Ascending aorta (tissue), 2 donors: ENCODE data around the gene GTPBP8. TPM values are rescaled to one million over a fixed set of nuclear protein-coding genes. Genes with fewer than 3 reads are reported as not detected.

Experiments
- DNase-seq, 2 donors: peaks; one replicate each; pipeline ENCODE4 v3.0.0-alpha.2; 2019; ENCODE audit warnings: low spot score in 2 of 2
- H3K27ac ChIP-seq, 2 donors: fragments of 200-600 bp; sonication (generic); one replicate each; pipeline ENCODE4 v1.5.1; 2016 to 2017; ENCODE audit warnings: mild to moderate bottlenecking in 1 of 2
- H3K27me3 ChIP-seq: fragments of 200-600 bp; sonication (generic); one replicate; pipeline ENCODE4 v1.5.1; 2017
- H3K36me3 ChIP-seq, 2 donors: fragments of 200-600 bp; sonication (generic); one replicate each; pipeline ENCODE4 v1.5.1; 2016
- H3K4me1 ChIP-seq, 2 donors: fragments of 200-600 bp; sonication (generic); one replicate each; pipeline ENCODE4 v1.5.1; 2016 to 2017; ENCODE audit warnings: mild to moderate bottlenecking in 1 of 2
- H3K4me3 ChIP-seq, 2 donors: fragments of 200-600 bp; sonication (generic); one replicate each; pipeline ENCODE4 v1.5.1; 2016 to 2017; ENCODE audit warnings: mild to moderate bottlenecking in 1 of 2
- H3K9me3 ChIP-seq, 2 donors: fragments of 200-600 bp; sonication (generic); one replicate each; pipeline ENCODE4 v1.5.1; 2016
- intact Hi-C: fragments of 100-400 bp; cut with DNase I; formaldehyde crosslinking; loops from one replicate; pipeline ENCODE4 v1.15.1; 2023
- total RNA-seq: library from RNA; depleted of rRNA; stranded (reverse); fragments of >200 nt; gene quantifications from one replicate; pipeline ENCODE4 v1.1.0, GENCODE V29; 2016
- TF ChIP-seq, protein P1 (sequence below), 3 experiments: fragments of 200-600 bp in 2 of 3; fragments of 450-650 bp in 1 of 3; sonication (generic) in 2 of 3; IDR thresholded peaks; one replicate each; pipeline ENCODE4 v1.5.1; 2016 to 2019; ENCODE audit warnings: antibody characterized with exemption in 3 of 3, mild to moderate bottlenecking in 1 of 3, moderate library complexity in 1 of 3

Gene GTPBP8
- total RNA-seq, 1 donor from 2014 or later, result 1.6 TPM

DNA sequence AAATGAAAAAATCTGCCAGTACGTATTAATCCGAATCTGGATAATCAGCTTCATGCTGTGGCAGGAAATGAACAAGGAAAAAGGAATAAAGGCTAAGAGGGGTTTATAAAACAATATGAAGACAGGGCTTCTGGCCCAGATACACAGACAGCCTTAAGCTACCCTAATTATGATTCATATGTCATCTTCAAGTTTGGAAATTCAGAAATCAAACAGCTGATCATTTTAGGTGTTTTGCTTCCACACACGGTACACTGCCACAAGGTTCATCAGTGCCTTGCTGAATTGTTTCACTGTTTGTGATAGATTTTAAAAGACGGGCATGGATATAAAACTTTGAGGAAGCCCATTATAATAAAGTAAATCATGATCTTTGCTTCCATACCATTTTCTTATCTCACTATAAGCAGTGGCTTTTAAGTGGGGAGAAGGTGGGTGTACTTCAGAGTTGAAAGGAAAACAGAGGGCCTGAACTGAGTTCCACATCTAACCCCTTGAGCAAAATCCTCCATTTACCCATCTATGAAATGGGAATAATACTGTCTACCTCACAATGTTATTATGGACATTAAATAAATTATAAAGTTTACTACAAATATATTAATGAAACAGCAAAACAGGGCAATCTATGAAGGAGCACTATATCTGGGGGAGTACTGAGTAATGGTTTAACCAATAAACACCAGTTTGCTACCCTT is 15.7 kb downstream of the GTPBP8 start:
- Histone ChIP-seq H3K4me3 (no peak overlapping the region), H3K9me3 (no peaks in the 10 kb centered on the region), H3K27me3 (no peaks in the 10 kb centered on the region), H3K4me1 (no peaks in the 10 kb centered on the region), H3K27ac (no peak overlapping the region), H3K36me3 (peaks cover 57 to 79% of the 10 kb centered on the region in 2 donors)
- DNase-seq, result no peak
- intact Hi-C loops, result no loop called here
- TF ChIP-seq, protein P1, sequence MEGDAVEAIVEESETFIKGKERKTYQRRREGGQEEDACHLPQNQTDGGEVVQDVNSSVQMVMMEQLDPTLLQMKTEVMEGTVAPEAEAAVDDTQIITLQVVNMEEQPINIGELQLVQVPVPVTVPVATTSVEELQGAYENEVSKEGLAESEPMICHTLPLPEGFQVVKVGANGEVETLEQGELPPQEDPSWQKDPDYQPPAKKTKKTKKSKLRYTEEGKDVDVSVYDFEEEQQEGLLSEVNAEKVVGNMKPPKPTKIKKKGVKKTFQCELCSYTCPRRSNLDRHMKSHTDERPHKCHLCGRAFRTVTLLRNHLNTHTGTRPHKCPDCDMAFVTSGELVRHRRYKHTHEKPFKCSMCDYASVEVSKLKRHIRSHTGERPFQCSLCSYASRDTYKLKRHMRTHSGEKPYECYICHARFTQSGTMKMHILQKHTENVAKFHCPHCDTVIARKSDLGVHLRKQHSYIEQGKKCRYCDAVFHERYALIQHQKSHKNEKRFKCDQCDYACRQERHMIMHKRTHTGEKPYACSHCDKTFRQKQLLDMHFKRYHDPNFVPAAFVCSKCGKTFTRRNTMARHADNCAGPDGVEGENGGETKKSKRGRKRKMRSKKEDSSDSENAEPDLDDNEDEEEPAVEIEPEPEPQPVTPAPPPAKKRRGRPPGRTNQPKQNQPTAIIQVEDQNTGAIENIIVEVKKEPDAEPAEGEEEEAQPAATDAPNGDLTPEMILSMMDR (IDR thresholded peaks at IDR 0.05), result no peak

DNA sequence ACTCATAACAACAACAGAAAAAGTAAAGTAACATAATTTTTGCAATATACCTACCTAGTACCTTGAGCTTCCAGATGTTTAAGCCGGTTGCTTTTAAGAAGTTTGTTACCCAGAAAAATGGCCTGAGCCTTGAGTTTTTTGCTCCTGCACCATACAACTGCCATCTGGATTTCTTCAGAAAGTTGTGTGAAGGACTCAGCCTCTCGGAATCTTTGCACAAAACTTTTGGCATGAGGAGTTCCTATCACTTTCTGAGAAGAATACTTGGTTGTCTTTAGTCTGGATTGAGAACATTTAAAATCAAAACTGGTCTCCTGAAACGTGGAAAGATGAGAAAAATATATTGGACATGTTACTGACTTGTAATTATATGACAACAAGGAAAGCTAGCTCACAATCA is 17.3 kb downstream of the GTPBP8 start:
- Histone ChIP-seq H3K9me3 (no peaks in the 10 kb centered on the region), H3K4me1 (no peaks in the 10 kb centered on the region), H3K4me3 (no peak overlapping the region), H3K27me3 (no peaks in the 10 kb centered on the region), H3K36me3 (peaks cover 49 to 75% of the 10 kb centered on the region in 2 donors), H3K27ac (no peak overlapping the region)
- TF ChIP-seq, protein P1 (IDR thresholded peaks at IDR 0.05), result no peak
- no peak for DNase-seq
- intact Hi-C loops, result no loop called here

DNA sequence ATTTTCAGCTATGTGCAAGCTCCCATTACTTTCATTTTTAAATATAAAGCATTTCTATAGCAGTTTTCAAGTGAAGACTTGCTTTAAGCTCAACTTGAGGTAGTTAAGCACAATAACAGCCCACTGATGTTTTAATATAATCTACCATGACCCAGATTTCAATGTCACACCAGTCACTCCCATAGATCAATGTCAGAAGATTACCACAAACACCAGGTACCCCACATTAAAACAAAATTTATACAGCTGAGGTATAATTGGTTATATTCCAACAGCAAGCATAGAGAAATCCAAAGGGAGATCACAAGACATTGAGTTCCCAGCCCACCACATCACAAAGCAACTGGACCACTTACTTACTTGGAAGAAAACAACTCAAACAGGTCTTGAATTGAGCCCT is 22.8 kb downstream of the GTPBP8 start:
- Histone ChIP-seq H3K9me3 (no peaks in the 10 kb centered on the region), H3K27ac (no peak overlapping the region), H3K4me3 (no peak overlapping the region), H3K27me3 (no peaks in the 10 kb centered on the region), H3K4me1 (peaks cover 3 to 6% of the 10 kb centered on the region in 2 donors), H3K36me3 (peaks cover 21 to 44% of the 10 kb centered on the region in 2 donors)
- intact Hi-C loops, result loop anchor here (10.0 kb wide), 1 partner anchor 931 kb away; the partner anchor contains the start of gene ZDHHC23
- DNase-seq, result no peak
- TF ChIP-seq, protein P1 (IDR thresholded peaks at IDR 0.05), result no peak

DNA sequence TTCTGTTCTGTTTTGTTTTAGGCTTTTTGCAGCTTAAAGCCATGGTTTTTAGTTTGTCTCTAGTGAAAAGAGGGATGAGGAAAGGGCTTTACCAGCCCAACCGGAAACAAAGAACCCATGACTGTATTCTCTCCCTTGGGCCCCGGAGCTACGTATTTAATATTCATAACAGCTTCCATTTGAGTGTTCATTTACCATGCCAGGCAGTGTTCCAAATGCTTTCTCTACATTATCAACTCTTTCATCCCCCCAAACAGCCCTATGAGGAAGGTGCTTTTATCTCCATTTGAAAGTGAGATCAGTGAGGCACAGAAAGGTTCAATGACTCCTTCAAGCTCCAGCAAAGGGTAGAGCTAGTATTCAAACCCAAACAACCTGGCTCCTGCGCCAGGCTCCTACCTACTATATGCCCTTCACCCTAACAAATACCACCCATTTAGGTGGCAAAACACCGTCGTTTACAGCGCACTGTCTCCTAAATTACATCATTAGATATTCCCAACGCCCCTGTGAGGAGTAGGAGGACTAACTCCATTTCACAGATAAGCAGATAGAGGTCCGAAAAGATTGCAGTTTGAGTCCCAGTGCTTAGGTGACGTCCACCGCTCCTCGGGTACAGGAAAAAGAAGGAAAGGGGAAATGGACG is 27.9 kb downstream of the GTPBP8 start:
- DNase-seq, result no peak
- TF ChIP-seq, protein P1 (IDR thresholded peaks at IDR 0.05), result no peak
- peaks cover 12 to 13% of the 10 kb centered on the region in 2 donors for H3K36me3 ChIP-seq
- no peaks in the 10 kb centered on the region for H3K27me3 ChIP-seq
- intact Hi-C loops, result loop anchor here (1.0 to 10.0 kb wide), 5 partner anchors 28 to 1038 kb away; partner anchors contain the start of genes ATG3, CCDC191, GTPBP8 and QTRT2
- H3K9me3 ChIP-seq, result no peaks in the 10 kb centered on the region
- peaks cover 9 to 13% of the 10 kb centered on the region in 2 donors for H3K4me1 ChIP-seq
- H3K4me3 ChIP-seq, result peak overlapping the region; percentile 75 to 76
- peak overlapping the region; percentile 93 to 95 for H3K27ac ChIP-seq

DNA sequence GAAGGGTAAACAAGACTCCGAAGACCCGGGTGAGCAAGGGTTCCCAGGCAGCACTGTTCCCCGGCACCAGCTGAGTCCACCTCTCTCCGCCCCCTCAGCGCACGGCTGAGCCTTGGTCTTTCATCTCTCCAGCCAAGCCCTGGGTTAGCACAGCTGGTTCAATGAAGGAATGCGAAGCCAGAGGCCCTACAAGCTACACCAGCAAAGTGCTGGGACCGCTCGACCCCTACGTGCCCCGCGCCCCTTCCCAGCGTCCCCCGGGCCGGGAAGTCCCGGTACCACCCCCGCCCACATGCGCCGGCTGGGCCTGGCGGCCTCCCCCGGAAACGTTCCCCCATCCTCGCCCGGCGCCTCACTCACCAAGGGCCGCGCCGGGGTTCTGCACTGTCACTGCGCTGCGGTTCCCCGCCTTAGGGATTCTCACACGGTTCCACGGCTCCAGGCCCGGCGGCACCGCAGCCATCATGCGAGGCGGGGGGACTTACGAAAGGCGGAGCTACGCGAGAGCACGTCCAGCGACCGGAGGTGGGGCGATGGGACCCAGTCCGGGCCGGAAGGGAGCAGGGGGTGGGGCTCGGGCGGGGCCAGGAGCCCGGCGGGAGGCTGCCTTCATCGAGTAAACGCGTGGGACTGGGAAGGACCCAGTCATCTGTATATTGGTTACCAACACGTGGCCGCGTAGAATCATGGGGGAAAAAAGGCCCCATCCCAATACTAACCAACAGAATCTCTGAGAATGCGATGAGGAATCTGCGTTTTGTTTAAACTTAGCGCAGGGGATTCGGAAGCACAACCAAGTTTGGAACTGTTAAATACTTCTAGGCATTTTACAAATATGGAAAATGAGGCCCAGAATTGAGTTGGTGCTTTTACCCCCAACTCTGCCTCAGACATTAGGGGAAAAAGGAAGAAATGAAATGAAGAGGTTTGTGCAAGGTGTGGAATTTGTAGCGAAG is 28.7 kb downstream of the GTPBP8 start:
- TF ChIP-seq, protein P1 (IDR thresholded peaks at IDR 0.05), result no peak
- H3K4me1 ChIP-seq, result peaks cover 9 to 13% of the 10 kb centered on the region in 2 donors
- H3K36me3 ChIP-seq, result peaks cover 9 to 13% of the 10 kb centered on the region in 2 donors
- no peaks in the 10 kb centered on the region for H3K9me3 ChIP-seq
- no peaks in the 10 kb centered on the region for H3K27me3 ChIP-seq
- intact Hi-C loops, result loop anchor here (1.0 to 10.0 kb wide), 6 partner anchors 29 to 1037 kb away; partner anchors contain the start of genes ATG3, CCDC191, GTPBP8 and QTRT2
- H3K27ac ChIP-seq, result peak overlapping the region; percentile 93 to 95
- H3K4me3 ChIP-seq, result peak overlapping the region; percentile 75 to 76
- peak; percentile 51 to 95 for DNase-seq
